Measurements from ENCODE around the gene CMIP. TPM values are rescaled to one million over a fixed set of nuclear protein-coding genes. Genes with fewer than 3 reads are reported as not detected.
A peak's percentile ranks its signal among the peaks of the same experiment; 100 is the strongest.

CMIP gene
- total RNA-seq, 5 donors from 2014 or later (not counting 1 experiment from before 2014, with no cell fraction given), result 39.8 to 55.9 (median 42.6) TPM

GRCh38 chr16:81614654-81615359 lies 170.2 kb downstream of the CMIP start:
- H3K27me3 ChIP-seq (replicated peaks in 1 of 2; ENCODE audit: control insufficient read depth in 2 of 2, extremely low read depth in 1 of 2, insufficient read depth in 2 of 2, low read length in 1 of 2), result no peaks in the 10 kb centered on the region
- ChIA-PET CTCF (no interaction called here), POLR2A (interaction anchor here in 1 of 2 donors (0.9 kb wide), 1 partner anchor 93 kb away, joined by 10 read pairs; no protein-coding TSS in a partner anchor)
- H3K27ac ChIP-seq (ENCODE audit: low read length), result no peak overlapping the region
- WGBS (ENCODE audit: insufficient coverage), result 96% methylated on average over 6 of the region's 6 CpGs
- no peak for DNase-seq
- no peak overlapping the region for H3K4me3 Mint-ChIP-seq
- ATAC-seq (replicated peaks in 1 of 4), result no peak
- peaks cover 0 to 9% (median 3%) of the 10 kb centered on the region in 3 donors for H3K4me1 Mint-ChIP-seq
- H3K36me3 ChIP-seq (ENCODE audit: control insufficient read depth in 2 of 2, extremely low read depth in 1 of 2, insufficient read depth in 1 of 2, low read length in 1 of 2), result peaks cover 4 to 20% of the 10 kb centered on the region in 2 donors
- no peak overlapping the region for H3K27ac Mint-ChIP-seq
- no peaks in the 10 kb centered on the region for H3K9me3 ChIP-seq
- H3K4me1 ChIP-seq (ENCODE audit: control insufficient read depth in 1 of 2, extremely low read depth in 1 of 2, insufficient read depth in 2 of 2, low read length in 2 of 2), result peaks cover 6 to 26% of the 10 kb centered on the region in 2 experiments
- H3K9me3 Mint-ChIP-seq, result no peaks in the 10 kb centered on the region
- H3K36me3 Mint-ChIP-seq, result peaks cover 14% of the 10 kb centered on the region
- no peaks in the 10 kb centered on the region for H3K27me3 Mint-ChIP-seq
- H3K4me3 ChIP-seq (ENCODE audit: control insufficient read depth in 1 of 2, extremely low read depth in 1 of 2, low read length in 1 of 2), result no peak overlapping the region

DNA sequence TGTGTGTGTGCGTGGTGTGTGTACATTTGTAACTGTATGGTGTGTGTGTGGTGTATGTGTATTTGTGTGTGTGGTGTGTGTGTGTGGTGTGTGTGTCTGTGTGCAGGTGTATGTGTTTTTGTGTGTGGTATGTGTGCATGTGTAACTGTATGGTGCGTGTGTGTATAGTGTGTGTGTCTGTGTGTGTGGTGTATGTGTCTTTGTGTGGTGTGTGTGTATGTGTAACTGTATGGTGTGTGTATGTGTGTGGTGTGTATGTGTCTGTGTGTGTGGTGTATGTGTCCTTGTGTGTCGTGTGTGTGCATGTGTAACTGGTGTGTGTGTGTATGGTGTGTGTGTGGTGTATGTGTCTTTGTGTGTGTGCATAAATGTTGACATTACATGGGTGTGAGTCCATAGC lies 170.8 kb downstream of the CMIP start:
- no peak for ATAC-seq (replicated peaks in 1 of 4)
- Mint-ChIP-seq H3K4me3 (no peak overlapping the region), H3K27ac (no peak overlapping the region), H3K4me1 (peaks cover under 1 to 9% (median 3%) of the 10 kb centered on the region in 3 donors), H3K36me3 (peaks cover 17% of the 10 kb centered on the region), H3K27me3 (no peaks in the 10 kb centered on the region), H3K9me3 (no peaks in the 10 kb centered on the region)
- no peaks in the 10 kb centered on the region for H3K9me3 ChIP-seq
- 92% methylated on average over 3 of the region's 3 CpGs for WGBS (ENCODE audit: insufficient coverage)
- ChIA-PET CTCF (interaction anchor here in 1 of 2 donors (0.6 kb wide), 1 partner anchor 62 kb away, joined by 3 read pairs; no protein-coding TSS in a partner anchor), POLR2A (interaction anchor here (0.6 to 1.3 kb wide), 3 partner anchors 91 to 95 kb away, joined by 3 to 10 read pairs (median 5); no protein-coding TSS in a partner anchor)
- H3K27ac ChIP-seq (ENCODE audit: low read length), result peak overlapping the region; percentile 98
- H3K4me3 ChIP-seq (ENCODE audit: control insufficient read depth in 1 of 2, extremely low read depth in 1 of 2, low read length in 1 of 2), result no peak overlapping the region
- no peak for DNase-seq
- peaks cover 4 to 19% of the 10 kb centered on the region in 2 donors for H3K36me3 ChIP-seq (ENCODE audit: control insufficient read depth in 2 of 2, extremely low read depth in 1 of 2, insufficient read depth in 1 of 2, low read length in 1 of 2)
- peaks cover 6 to 26% of the 10 kb centered on the region in 2 experiments for H3K4me1 ChIP-seq (ENCODE audit: control insufficient read depth in 1 of 2, extremely low read depth in 1 of 2, insufficient read depth in 2 of 2, low read length in 2 of 2)
- no peaks in the 10 kb centered on the region for H3K27me3 ChIP-seq (replicated peaks in 1 of 2; ENCODE audit: control insufficient read depth in 2 of 2, extremely low read depth in 1 of 2, insufficient read depth in 2 of 2, low read length in 1 of 2)

DNA sequence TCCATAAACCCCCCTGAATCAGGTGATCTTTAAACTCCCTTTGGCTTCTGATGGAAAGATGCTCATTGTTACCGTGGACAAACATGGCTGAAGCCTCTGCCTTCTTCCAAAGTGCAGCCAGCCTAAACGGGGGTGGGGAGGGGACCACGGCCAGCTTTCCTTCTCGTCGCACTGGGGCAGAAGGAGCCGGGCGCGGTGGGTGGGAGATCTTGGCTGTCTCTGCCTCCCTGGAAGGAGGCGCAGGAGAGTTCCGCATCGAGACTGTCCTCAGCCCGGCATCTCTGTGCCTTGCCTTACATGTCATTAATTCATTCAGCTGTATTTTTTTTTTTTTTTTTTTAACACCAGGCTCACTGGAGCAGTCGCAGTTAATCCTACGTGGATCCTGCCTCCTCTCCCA lies 171.2 kb downstream of the CMIP start:
- 97% methylated on average over 6 of the region's 14 CpGs for WGBS (ENCODE audit: insufficient coverage)
- H3K27me3 Mint-ChIP-seq, result no peaks in the 10 kb centered on the region
- Histone ChIP-seq H3K9me3 (no peaks in the 10 kb centered on the region), H3K4me1 (ENCODE audit: control insufficient read depth in 1 of 2, extremely low read depth in 1 of 2, insufficient read depth in 2 of 2, low read length in 2 of 2) (peaks cover 6 to 26% of the 10 kb centered on the region in 2 experiments), H3K36me3 (ENCODE audit: control insufficient read depth in 2 of 2, extremely low read depth in 1 of 2, insufficient read depth in 1 of 2, low read length in 1 of 2) (peaks cover 4 to 18% of the 10 kb centered on the region in 2 donors), H3K27me3 (replicated peaks in 1 of 2; ENCODE audit: control insufficient read depth in 2 of 2, extremely low read depth in 1 of 2, insufficient read depth in 2 of 2, low read length in 1 of 2) (no peaks in the 10 kb centered on the region), H3K27ac (ENCODE audit: low read length) (peak overlapping the region; percentile 98), H3K4me3 (ENCODE audit: control insufficient read depth in 1 of 2, extremely low read depth in 1 of 2, low read length in 1 of 2) (no peak overlapping the region)
- H3K36me3 Mint-ChIP-seq, result peaks cover 19% of the 10 kb centered on the region
- H3K4me1 Mint-ChIP-seq, result peaks cover 2 to 9% (median 3%) of the 10 kb centered on the region in 3 donors
- H3K27ac Mint-ChIP-seq, result peak overlapping the region in 1 of 2 donors; percentile 92
- POLR2A ChIA-PET, result interaction anchor here (0.6 to 1.3 kb wide), 4 partner anchors 92 to 95 kb away, joined by 3 to 10 read pairs (median 4); no protein-coding TSS in a partner anchor
- DNase-seq, result no peak
- no peaks in the 10 kb centered on the region for H3K9me3 Mint-ChIP-seq
- H3K4me3 Mint-ChIP-seq, result no peak overlapping the region
- CTCF ChIA-PET, result interaction anchor here in 1 of 2 donors (0.6 to 1.4 kb wide), 5 partner anchors 14 to 213 kb away, joined by 3 to 7 read pairs (median 4); no protein-coding TSS in a partner anchor
- no peak for ATAC-seq (replicated peaks in 1 of 4)

DNA sequence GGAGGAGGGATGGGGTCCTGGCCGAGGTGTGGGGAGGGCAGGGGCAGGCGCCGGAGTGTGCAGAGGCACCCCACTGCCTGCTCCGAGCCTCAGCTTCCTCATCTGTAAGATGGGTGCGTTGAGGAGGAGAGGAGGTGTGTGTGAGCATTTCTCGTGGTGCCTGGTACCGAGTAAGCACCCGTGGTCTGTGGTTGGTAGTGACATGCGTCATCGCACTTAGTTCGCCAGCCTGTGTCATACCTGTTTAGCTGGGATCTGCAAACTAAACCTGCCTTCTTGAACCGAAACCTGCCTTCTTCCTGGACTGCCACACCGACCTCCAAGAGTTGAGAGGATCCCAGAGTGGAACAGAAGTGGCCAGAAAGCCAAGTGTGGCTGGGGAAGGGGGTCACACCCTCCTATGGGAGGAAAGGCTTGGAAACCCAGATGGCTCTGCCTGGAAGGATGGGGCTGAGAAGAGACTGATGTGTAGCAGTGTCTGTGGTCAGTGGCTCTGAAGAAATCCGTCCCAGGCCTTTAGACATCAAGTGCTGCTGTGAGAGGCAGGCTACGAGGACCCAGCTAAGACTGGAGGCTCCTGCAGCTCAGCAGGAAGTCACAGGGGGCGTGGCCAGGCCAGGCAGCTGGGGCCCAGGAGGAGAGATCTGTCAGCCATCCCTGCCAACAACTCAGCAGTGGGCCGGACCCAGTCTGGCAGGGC lies 171.9 kb downstream of the CMIP start:
- Mint-ChIP-seq H3K27me3 (no peaks in the 10 kb centered on the region), H3K9me3 (no peaks in the 10 kb centered on the region), H3K4me3 (peak overlapping the region; percentile 49 to 63 (median 61)), H3K27ac (peak overlapping the region in 1 of 2 donors; percentile 92), H3K4me1 (peaks cover 2 to 9% (median 3%) of the 10 kb centered on the region in 3 donors), H3K36me3 (peaks cover 19% of the 10 kb centered on the region)
- H3K27me3 ChIP-seq (replicated peaks in 1 of 2; ENCODE audit: control insufficient read depth in 2 of 2, extremely low read depth in 1 of 2, insufficient read depth in 2 of 2, low read length in 1 of 2), result no peaks in the 10 kb centered on the region
- WGBS (ENCODE audit: insufficient coverage), result 18% methylated on average over 17 of the region's 17 CpGs
- no peaks in the 10 kb centered on the region for H3K9me3 ChIP-seq
- H3K36me3 ChIP-seq (ENCODE audit: control insufficient read depth in 2 of 2, extremely low read depth in 1 of 2, insufficient read depth in 1 of 2, low read length in 1 of 2), result peaks cover 4 to 18% of the 10 kb centered on the region in 2 donors
- DNase-seq (peak; percentile 47 to 89 (median 76)), ATAC-seq (replicated peaks in 1 of 4) (peak; percentile 88 to 94 (median 92))
- H3K4me3 ChIP-seq (ENCODE audit: control insufficient read depth in 1 of 2, extremely low read depth in 1 of 2, low read length in 1 of 2), result peak overlapping the region in 1 of 2 donors; percentile 28
- H3K27ac ChIP-seq (ENCODE audit: low read length), result peak overlapping the region; percentile 98
- CTCF ChIA-PET, result interaction anchor here in 1 of 2 donors (0.6 to 1.4 kb wide), 7 partner anchors 14 to 213 kb away, joined by 3 to 7 read pairs (median 4); no protein-coding TSS in a partner anchor
- POLR2A ChIA-PET, result interaction anchor here in 1 of 2 donors (0.7 to 1.3 kb wide), 3 partner anchors 92 to 1035 kb away, joined by 3 to 5 read pairs (median 3); no protein-coding TSS in a partner anchor
- H3K4me1 ChIP-seq (ENCODE audit: control insufficient read depth in 1 of 2, extremely low read depth in 1 of 2, insufficient read depth in 2 of 2, low read length in 2 of 2), result peaks cover 6 to 26% of the 10 kb centered on the region in 2 experiments

DNA sequence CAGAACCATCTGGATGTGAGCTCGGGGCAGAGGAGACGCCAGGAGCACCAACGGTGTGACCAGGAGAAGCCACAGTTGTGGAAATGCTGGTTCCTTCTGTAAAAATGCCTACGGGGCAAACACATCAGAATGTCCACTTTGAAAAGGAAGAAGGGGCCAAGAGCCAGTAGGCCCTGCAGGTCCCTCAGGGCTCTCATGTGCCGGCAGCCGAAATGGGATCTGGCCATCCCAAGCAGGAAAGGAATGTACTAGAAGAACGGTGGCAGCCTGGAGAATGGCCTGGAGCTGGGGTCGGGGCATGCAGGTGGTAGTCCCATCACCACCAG lies 172.4 kb downstream of the CMIP start:
- Mint-ChIP-seq H3K27ac (peak overlapping the region in 1 of 2 donors; percentile 92), H3K4me1 (peaks cover 2 to 9% (median 3%) of the 10 kb centered on the region in 3 donors), H3K9me3 (no peaks in the 10 kb centered on the region), H3K27me3 (no peaks in the 10 kb centered on the region), H3K4me3 (peak overlapping the region; percentile 49 to 63 (median 61)), H3K36me3 (peaks cover 18% of the 10 kb centered on the region)
- CTCF ChIA-PET, result interaction anchor here in 1 of 2 donors (0.8 to 1.4 kb wide), 5 partner anchors 13 to 165 kb away, joined by 3 to 7 read pairs (median 4); no protein-coding TSS in a partner anchor
- POLR2A ChIA-PET, result interaction anchor here in 1 of 2 donors (0.7 to 1.3 kb wide), 3 partner anchors 93 to 1035 kb away, joined by 3 to 5 read pairs (median 3); no protein-coding TSS in a partner anchor
- peak overlapping the region in 1 of 2 donors; percentile 28 for H3K4me3 ChIP-seq (ENCODE audit: control insufficient read depth in 1 of 2, extremely low read depth in 1 of 2, low read length in 1 of 2)
- peak overlapping the region; percentile 98 for H3K27ac ChIP-seq (ENCODE audit: low read length)
- peaks cover 6 to 26% of the 10 kb centered on the region in 2 experiments for H3K4me1 ChIP-seq (ENCODE audit: control insufficient read depth in 1 of 2, extremely low read depth in 1 of 2, insufficient read depth in 2 of 2, low read length in 2 of 2)
- peaks cover 2 to 20% of the 10 kb centered on the region in 2 donors for H3K36me3 ChIP-seq (ENCODE audit: control insufficient read depth in 2 of 2, extremely low read depth in 1 of 2, insufficient read depth in 1 of 2, low read length in 1 of 2)
- H3K27me3 ChIP-seq (replicated peaks in 1 of 2; ENCODE audit: control insufficient read depth in 2 of 2, extremely low read depth in 1 of 2, insufficient read depth in 2 of 2, low read length in 1 of 2), result no peaks in the 10 kb centered on the region
- DNase-seq, result no peak
- no peak for ATAC-seq (replicated peaks in 1 of 4)
- no peaks in the 10 kb centered on the region for H3K9me3 ChIP-seq
- WGBS (ENCODE audit: insufficient coverage), result 62% methylated on average over 8 of the region's 8 CpGs

DNA sequence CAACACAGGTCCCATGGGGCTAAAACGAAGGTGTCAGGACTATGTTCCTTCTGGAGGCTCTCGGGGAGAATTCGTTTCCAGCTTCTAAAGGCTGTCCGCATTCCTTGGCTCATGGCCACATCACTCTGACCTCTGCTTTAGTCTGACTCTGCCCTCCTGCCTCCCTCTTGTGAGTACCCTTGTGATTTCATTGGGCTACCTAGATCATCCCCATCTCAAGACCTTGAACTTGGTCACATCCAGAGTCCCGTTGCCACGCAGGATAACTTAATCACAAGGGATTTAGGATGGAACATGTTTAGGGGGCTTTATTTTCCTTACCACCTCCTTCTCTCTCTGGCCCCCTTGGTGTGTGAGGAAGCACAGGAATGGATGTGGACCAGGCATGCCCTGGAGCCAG lies 173.6 kb downstream of the CMIP start:
- peaks cover 3 to 9% (median 3%) of the 10 kb centered on the region in 3 donors for H3K4me1 Mint-ChIP-seq
- POLR2A ChIA-PET, result no interaction called here
- H3K27me3 Mint-ChIP-seq, result no peaks in the 10 kb centered on the region
- no peak overlapping the region for H3K4me3 ChIP-seq (ENCODE audit: control insufficient read depth in 1 of 2, extremely low read depth in 1 of 2, low read length in 1 of 2)
- no peak overlapping the region for H3K4me3 Mint-ChIP-seq
- H3K27ac Mint-ChIP-seq, result peak overlapping the region in 1 of 2 donors; percentile 62
- ATAC-seq (replicated peaks in 1 of 4) (no peak), DNase-seq (no peak)
- CTCF ChIA-PET, result no interaction called here
- 100% methylated on average over 3 of the region's 6 CpGs for WGBS (ENCODE audit: insufficient coverage)
- H3K36me3 ChIP-seq (ENCODE audit: control insufficient read depth in 2 of 2, extremely low read depth in 1 of 2, insufficient read depth in 1 of 2, low read length in 1 of 2), result peaks cover 0 to 23% of the 10 kb centered on the region in 2 donors
- H3K27me3 ChIP-seq (replicated peaks in 1 of 2; ENCODE audit: control insufficient read depth in 2 of 2, extremely low read depth in 1 of 2, insufficient read depth in 2 of 2, low read length in 1 of 2), result no peaks in the 10 kb centered on the region
- no peaks in the 10 kb centered on the region for H3K9me3 ChIP-seq
- H3K36me3 Mint-ChIP-seq, result peaks cover 18% of the 10 kb centered on the region
- H3K4me1 ChIP-seq (ENCODE audit: control insufficient read depth in 1 of 2, extremely low read depth in 1 of 2, insufficient read depth in 2 of 2, low read length in 2 of 2), result peaks cover 6 to 26% of the 10 kb centered on the region in 2 experiments
- H3K27ac ChIP-seq (ENCODE audit: low read length), result no peak overlapping the region
- no peaks in the 10 kb centered on the region for H3K9me3 Mint-ChIP-seq

Measured in T-cell (primary cell).